Dedifferentiated amniotic fluid mesenchymal stem cell (primary cell): ENCODE measurements around the gene AK4.
"Not testable (repeated sequence)": the region's sequence is repeated elsewhere in the genome, so short reads cannot be mapped to it uniquely, and the experiment has no call there.

ENCODE experiments used
- DNase-seq: peaks from one replicate; pipeline ENCODE4 v3.0.0-alpha.2; 2016; ENCODE audit errors: extremely low spot score

The AK4 gene

DNA sequence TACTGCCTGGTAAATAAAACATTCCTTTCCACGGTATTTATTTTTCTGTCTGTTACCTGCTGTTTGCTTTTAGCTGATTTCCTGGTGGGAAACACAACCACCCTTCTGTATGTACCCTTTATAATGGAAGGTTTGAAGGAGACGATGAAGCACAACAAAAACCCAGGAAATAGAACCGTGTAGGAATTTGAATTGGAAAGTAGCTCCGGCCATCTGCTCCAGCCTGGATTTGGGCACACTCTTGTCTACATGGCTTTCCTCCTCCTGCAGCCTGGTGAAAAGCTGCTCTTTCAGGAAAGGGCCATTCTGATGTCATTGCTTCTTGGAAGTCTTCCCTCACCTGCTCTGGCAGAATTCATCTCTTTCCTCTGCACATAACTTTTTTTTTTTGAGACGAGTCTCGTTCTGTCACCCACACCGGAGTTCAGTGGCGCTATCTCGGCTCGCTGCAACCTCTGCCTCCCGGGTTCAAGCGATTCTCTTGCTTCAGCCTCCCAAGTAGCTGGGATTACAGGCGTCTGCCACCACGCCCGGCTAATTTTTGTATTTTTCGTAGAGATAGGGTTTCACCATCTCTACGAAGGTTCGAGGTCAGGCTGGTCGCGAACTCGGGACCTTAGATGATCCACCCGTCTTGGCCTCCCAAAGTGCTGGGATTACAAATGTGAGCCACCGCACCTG lies 2.7 kb downstream of the AK4 start:
- DNase-seq: no peak

- DNase-seq: no peak
Observed at GRCh38 chr1:65151641-65152040, 3.6 kb downstream of the AK4 start.

GRCh38 chr1:65153635-65154034 lies 5.6 kb downstream of the AK4 start:
- no peak for DNase-seq

- DNase-seq: no peak
Observed at GRCh38 chr1:65156910-65157545, 9.0 kb downstream of the AK4 start.

DNA sequence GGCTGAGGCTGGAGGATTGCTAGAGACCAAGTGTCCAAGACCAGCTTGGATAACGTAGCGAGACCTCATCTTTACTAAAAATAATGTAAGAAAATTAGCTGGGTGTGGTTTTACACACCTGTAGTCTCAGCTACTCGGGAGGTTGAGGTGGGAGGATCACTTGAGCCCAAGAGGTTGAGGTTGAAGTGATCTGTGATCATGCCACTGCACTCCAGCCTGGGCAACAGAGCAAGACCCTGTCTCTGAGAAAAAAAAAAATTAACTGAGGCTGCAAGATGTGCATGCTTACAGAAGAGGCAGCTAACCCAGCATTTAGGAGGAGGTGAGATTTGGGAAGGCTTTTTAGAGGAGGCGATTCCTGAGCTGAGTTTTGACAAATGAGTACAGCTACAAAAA lies 9.5 kb downstream of the AK4 start:
- no peak for DNase-seq

- DNase-seq: not testable (repeated sequence)
Observed at GRCh38 chr1:65159291-65159688, 11.3 kb downstream of the AK4 start.

- no peak for DNase-seq
Observed at GRCh38 chr1:65159801-65160523, 12.0 kb downstream of the AK4 start.

GRCh38 chr1:65163201-65163805 lies 15.3 kb downstream of the AK4 start:
- DNase-seq: no peak

GRCh38 chr1:65164101-65164500 lies 16.1 kb downstream of the AK4 start:
- DNase-seq: not testable (repeated sequence)

GRCh38 chr1:65164633-65165032 lies 16.6 kb downstream of the AK4 start:
- peak; percentile 37 for DNase-seq

DNA sequence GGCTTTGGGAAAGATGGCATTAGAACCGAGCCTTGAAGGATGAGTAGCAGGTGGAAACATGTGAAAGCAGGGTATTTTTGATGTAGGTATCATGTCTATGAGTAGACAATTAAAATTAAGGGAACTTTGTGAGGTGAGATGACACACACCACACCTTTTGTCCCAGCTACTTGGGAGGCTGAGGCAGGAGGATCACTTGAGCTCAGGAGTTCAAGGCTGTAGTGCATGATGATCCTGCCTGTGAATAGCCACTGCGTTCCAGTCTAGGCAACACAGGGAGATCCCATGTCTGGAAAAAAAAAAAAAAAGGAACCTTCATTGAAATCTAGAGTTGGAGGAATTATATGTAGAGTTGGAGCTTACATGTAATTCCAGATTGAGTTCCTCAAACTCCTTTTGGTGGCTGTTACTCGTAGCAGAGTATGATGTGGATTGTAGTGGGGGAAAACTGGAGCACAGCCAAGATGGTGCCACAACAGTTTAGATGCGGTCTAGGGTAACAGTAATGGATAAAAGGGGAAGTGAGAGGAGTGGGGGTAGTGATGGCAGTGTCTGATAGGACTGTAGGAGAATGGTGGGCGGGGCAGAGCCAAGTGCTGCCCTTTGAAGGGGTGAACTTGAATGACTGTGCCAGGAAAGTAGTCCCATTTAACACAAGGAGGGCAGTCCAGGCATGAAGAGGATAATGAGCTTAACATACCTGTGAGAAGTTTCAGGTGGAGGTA lies 17.4 kb downstream of the AK4 start:
- DNase-seq: no peak

- DNase-seq: no peak
Observed at GRCh38 chr1:65166572-65167305, 18.7 kb downstream of the AK4 start.

DNA sequence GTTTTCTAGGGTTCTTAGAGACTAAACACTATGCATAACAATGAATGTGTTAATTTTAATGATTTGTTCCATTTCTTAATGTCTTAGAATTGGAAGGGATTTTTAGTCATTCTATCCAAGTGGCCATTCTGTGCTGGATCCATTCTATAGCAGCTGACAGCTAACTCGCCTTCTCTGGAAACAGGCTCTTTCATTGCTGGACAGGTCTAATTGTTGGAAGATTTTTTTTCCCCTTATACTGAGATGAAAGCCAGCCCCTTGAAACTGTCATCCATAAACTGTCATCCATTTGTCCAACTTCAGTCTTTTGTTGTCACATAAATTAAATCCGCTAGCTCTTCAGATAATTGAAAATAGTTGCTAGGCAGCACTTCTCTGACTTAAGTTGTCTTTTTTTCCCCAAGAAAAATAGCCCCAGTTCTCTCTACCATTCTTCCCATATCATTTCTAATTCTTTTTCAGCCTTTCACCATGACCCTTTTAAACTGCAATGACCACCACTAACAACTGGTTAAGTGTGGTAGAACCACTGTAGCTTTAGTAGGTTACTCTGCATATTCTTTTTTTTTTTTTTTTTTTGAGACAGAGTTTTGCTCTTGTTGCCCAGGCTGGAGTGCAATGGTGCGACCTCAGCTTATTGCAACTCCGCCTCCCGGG lies 19.7 kb downstream of the AK4 start:
- DNase-seq: no peak

DNA sequence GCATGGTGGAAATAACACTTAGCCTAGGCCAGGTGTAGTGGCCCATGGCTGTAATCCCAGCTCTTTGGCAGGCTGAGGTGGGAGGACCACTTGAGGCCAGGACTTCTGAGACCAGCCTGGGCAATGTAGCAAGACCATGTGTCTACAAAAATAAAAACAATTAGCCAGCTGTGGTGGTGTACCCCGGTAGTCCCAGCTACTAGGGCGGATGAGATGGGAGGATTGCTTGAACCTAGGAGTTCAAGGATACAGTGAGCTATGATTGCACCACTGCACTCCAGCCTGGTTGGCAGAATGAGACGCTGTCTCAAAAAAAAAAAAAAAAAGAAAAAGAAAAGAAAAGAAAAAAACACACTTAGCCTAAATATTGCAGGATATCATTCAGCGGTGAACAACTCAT lies 20.9 kb downstream of the AK4 start:
- no peak for DNase-seq

DNA sequence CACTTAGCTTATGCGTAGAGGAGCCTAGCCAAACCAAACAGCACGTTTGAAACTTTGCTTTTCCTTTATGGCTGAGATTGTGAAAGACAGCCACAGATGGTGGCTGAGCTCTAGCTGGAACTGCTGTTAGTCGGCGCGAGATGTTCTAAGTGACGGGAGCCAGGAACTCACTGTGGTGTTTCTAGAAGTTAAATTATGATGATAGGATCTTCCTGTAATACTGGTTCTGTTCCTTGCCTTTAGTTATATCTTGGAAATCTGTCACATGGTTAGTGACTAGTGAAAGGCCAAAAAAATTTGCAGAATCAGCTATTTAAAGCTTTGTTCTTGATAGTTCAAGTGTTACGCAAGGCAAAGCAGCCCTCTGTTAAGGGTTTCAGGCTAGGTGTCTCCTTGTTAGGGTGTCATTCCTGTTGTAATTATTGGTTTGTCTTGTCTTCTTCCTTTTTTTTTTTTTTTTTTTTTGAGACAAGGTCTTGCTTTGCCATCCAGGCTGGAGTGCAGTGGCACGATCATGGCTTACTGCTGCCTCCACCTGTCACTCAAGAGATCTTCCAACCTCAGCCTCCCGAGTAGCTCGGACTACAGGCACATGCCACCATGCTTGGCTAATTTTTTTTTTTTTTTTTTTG lies 22.6 kb downstream of the AK4 start:
- no peak for DNase-seq

GRCh38 chr1:65172936-65173690 lies 25.1 kb downstream of the AK4 start:
- no peak for DNase-seq

GRCh38 chr1:65174585-65174984 lies 26.6 kb downstream of the AK4 start:
- peak; percentile 70 for DNase-seq

- DNase-seq: no peak
Observed at GRCh38 chr1:65175171-65176055, 27.4 kb downstream of the AK4 start.

- DNase-seq: no peak
Observed at GRCh38 chr1:65176056-65176450, 28.1 kb downstream of the AK4 start.
